ENCODE measurements around the gene RCC2.

The RCC2 gene

GRCh38 chr1:17425806-17426600 lies 13.5 kb downstream of the RCC2 start:
- Histone ChIP-seq H3K4me1 (ENCODE audit: low read depth, poor library complexity, severe bottlenecking) (no peaks in the 10 kb centered on the region), H3K79me2 (ENCODE audit: insufficient read depth, low read depth) (peaks cover 41% of the 10 kb centered on the region), H3K36me3 (ENCODE audit: insufficient read depth) (peaks cover 7% of the 10 kb centered on the region; the same call in 1 of the 2 replicates), H3K27ac (no peak overlapping the region), H3K4me3 (IDR thresholded peaks at IDR 0.05; ENCODE audit: insufficient read depth, low read depth, low read length) (no peak overlapping the region), H3K9ac (no peak overlapping the region), H2AFZ (ENCODE audit: low read depth) (no peak overlapping the region), H3K27me3 (ENCODE audit: insufficient read depth, low read depth) (no peaks in the 10 kb centered on the region), H4K20me1 (ENCODE audit: insufficient read depth) (peaks cover 14% of the 10 kb centered on the region; the same call in 1 of the 2 replicates), H3K4me2 (no peak overlapping the region)
- TF ChIP-seq CTCF (conservative IDR thresholded peaks at IDR 0.05; ENCODE audit: low read depth, low read length) = no peak

DNA sequence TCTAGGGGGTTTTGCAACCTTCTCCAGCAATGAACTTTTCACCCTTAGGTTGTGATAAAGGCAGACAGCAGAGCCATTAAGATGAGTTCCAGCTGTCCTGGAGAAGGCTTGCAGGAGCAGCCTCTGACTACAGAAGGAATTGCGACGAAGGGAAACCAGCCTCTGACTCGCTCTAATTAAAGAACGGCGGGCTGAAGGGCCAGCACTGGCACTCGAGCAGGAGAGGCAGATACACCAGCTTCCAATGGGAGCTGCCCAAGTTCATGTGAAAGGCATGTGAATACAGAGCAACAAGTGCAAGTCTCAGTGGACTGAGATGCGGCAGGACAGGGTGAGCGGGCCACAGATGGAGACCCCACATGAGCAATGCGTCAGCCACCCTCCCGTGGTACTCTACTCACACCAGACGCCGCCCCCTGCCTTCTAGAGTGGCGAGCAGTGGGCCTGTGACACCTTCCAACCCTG lies 15.7 kb downstream of the RCC2 start:
- no peak overlapping the region for H3K4me2 ChIP-seq
- 0 out of 2 replicates have a peak, but pooled peaks cover 3% of the 10 kb centered on the region for H4K20me1 ChIP-seq (ENCODE audit: insufficient read depth)
- peaks cover 12% of the 10 kb centered on the region; the same call in 1 of the 2 replicates for H3K36me3 ChIP-seq (ENCODE audit: insufficient read depth)
- no peaks in the 10 kb centered on the region for H3K27me3 ChIP-seq (ENCODE audit: insufficient read depth, low read depth)
- no peak overlapping the region for H3K27ac ChIP-seq
- H3K4me1 ChIP-seq (ENCODE audit: low read depth, poor library complexity, severe bottlenecking) = no peaks in the 10 kb centered on the region
- no peak overlapping the region for H3K4me3 ChIP-seq (IDR thresholded peaks at IDR 0.05; ENCODE audit: insufficient read depth, low read depth, low read length)
- TF ChIP-seq CTCF (conservative IDR thresholded peaks at IDR 0.05; ENCODE audit: low read depth, low read length) = no peak
- no peak overlapping the region for H3K9ac ChIP-seq
- peaks cover 19% of the 10 kb centered on the region for H3K79me2 ChIP-seq (ENCODE audit: insufficient read depth, low read depth)
- no peak overlapping the region for H2AFZ ChIP-seq (ENCODE audit: low read depth)

DNA sequence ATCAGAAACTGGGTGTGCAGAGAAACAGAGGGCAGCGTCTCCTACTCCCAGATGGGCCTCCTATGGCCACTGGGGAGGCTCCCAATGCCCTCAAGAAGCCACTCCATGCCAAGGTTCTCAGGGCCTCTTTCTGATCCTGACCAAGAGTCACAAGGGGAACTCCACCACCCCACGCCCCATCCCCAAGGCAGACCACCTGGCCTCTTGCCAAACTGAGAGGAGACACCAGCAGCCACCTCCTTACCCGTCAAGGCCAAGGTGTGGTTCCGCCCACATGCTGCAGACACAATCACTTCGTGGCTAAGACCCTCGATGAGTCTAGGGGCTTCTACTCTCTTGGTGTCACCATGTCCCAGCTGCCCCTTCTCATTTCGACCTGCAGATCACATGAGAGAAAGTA lies 17.0 kb downstream of the RCC2 start:
- Histone ChIP-seq H3K27ac (no peak overlapping the region), H3K4me3 (IDR thresholded peaks at IDR 0.05; ENCODE audit: insufficient read depth, low read depth, low read length) (no peak overlapping the region), H4K20me1 (ENCODE audit: insufficient read depth) (no peaks in the 10 kb centered on the region), H2AFZ (ENCODE audit: low read depth) (no peak overlapping the region), H3K79me2 (ENCODE audit: insufficient read depth, low read depth) (peaks cover 12% of the 10 kb centered on the region; the same call in 1 of the 2 replicates), H3K27me3 (ENCODE audit: insufficient read depth, low read depth) (no peaks in the 10 kb centered on the region), H3K4me2 (no peak overlapping the region), H3K4me1 (ENCODE audit: low read depth, poor library complexity, severe bottlenecking) (no peaks in the 10 kb centered on the region), H3K36me3 (ENCODE audit: insufficient read depth) (peaks cover 16% of the 10 kb centered on the region; the same call in 1 of the 2 replicates), H3K9ac (no peak overlapping the region)
- TF ChIP-seq CTCF (conservative IDR thresholded peaks at IDR 0.05; ENCODE audit: low read depth, low read length) = no peak

- no peak overlapping the region for H2AFZ ChIP-seq (ENCODE audit: low read depth)
- H3K27ac ChIP-seq = no peak overlapping the region
- peaks cover 8% of the 10 kb centered on the region; the same call in 1 of the 2 replicates for H3K79me2 ChIP-seq (ENCODE audit: insufficient read depth, low read depth)
- H3K4me3 ChIP-seq (IDR thresholded peaks at IDR 0.05; ENCODE audit: insufficient read depth, low read depth, low read length) = no peak overlapping the region
- no peaks in the 10 kb centered on the region for H3K4me1 ChIP-seq (ENCODE audit: low read depth, poor library complexity, severe bottlenecking)
- no peaks in the 10 kb centered on the region for H4K20me1 ChIP-seq (ENCODE audit: insufficient read depth)
- no peak overlapping the region for H3K4me2 ChIP-seq
- H3K27me3 ChIP-seq (ENCODE audit: insufficient read depth, low read depth) = no peaks in the 10 kb centered on the region
- H3K36me3 ChIP-seq (ENCODE audit: insufficient read depth) = peaks cover 20% of the 10 kb centered on the region; the same call in 1 of the 2 replicates
- no peak for TF ChIP-seq CTCF (conservative IDR thresholded peaks at IDR 0.05; ENCODE audit: low read depth, low read length)
- H3K9ac ChIP-seq = no peak overlapping the region
Measured at GRCh38 chr1:17420391-17420918, 19.0 kb downstream of the RCC2 start.

Measured in KMS-11 (cell line).